HepG2 (cell line): Measurements from ENCODE around the gene DNASE2. TPM values are rescaled to one million over a fixed set of nuclear protein-coding genes. Genes with fewer than 3 reads are reported as not detected.

Experiments used
- CENPX ChIP-seq: sonication (generic); formaldehyde crosslinking; IDR thresholded peaks from 2 replicates; pipeline ENCODE4 v1.9.0; 2021; ENCODE audit warnings: mild to moderate bottlenecking, missing genetic modification reagents, moderate library complexity
- DR1 ChIP-seq: sonication (generic); formaldehyde crosslinking; IDR thresholded peaks from 2 replicates; pipeline ENCODE4 v1.8.0; 2021; ENCODE audit warnings: mild to moderate bottlenecking, missing genetic modification reagents, inconsistent platforms
- FOXK1 ChIP-seq: sonication (generic); formaldehyde crosslinking; IDR thresholded peaks from 2 replicates; pipeline ENCODE4 v1.4.0; 2020; ENCODE audit warnings: low read depth, missing genetic modification reagents, borderline replicate concordance
- HDAC1 ChIP-seq: sonication (generic); formaldehyde crosslinking; IDR thresholded peaks from 2 replicates; pipeline ENCODE4 v1.5.1; 2020; ENCODE audit warnings: mild to moderate bottlenecking, missing genetic modification reagents
- KDM2A ChIP-seq: sonication (generic); formaldehyde crosslinking; IDR thresholded peaks from 2 replicates; pipeline ENCODE4 v1.4.0; 2020; ENCODE audit warnings: low read depth, missing genetic modification reagents, borderline replicate concordance
- TEAD3 ChIP-seq: optimal IDR thresholded peaks from 2 replicates; pipeline ENCODE3; 2016; ENCODE audit warnings: borderline replicate concordance
- ZMYM2 ChIP-seq: sonication (generic); formaldehyde crosslinking; IDR thresholded peaks from 2 replicates; pipeline ENCODE4 v1.8.0; 2022; ENCODE audit warnings: mild to moderate bottlenecking, missing genetic modification reagents
- ZNF24 ChIP-seq: fragments of 450-650 bp; IDR thresholded peaks from 2 replicates; pipeline ENCODE4 v1.6.1; 2017; ENCODE audit warnings: antibody characterized with exemption, mild to moderate bottlenecking
- ZNF251 ChIP-seq: sonication (generic); formaldehyde crosslinking; IDR thresholded peaks from 2 replicates; pipeline ENCODE4 v1.9.0; 2021; ENCODE audit warnings: mild to moderate bottlenecking, missing genetic modification reagents
- ZNF605 ChIP-seq: sonication (generic); formaldehyde crosslinking; IDR thresholded peaks from 2 replicates; pipeline ENCODE4 v1.8.0; 2022; ENCODE audit warnings: mild to moderate bottlenecking, missing genetic modification reagents
- ZNF674 ChIP-seq: sonication (generic); formaldehyde crosslinking; IDR thresholded peaks from 2 replicates; pipeline ENCODE4 v1.5.0; 2020; ENCODE audit warnings: low read depth, mild to moderate bottlenecking, missing genetic modification reagents
- ZNF775 ChIP-seq: sonication (generic); formaldehyde crosslinking; IDR thresholded peaks from 2 replicates; pipeline ENCODE4 v1.4.0; 2020; ENCODE audit warnings: missing genetic modification reagents, mild to moderate bottlenecking, moderate library complexity, borderline replicate concordance
- polyA plus RNA-seq, 8 experiments: library from polyadenylated mRNA; depleted of rRNA in 3 of 8; stranded (reverse) in 7 of 8; unstranded in 1 of 8; fragments of >200 nt; fragmentation: Illumina TruSeq in 4 of 8; extraction: Trizol in 4 of 8; gene quantifications; 2 replicates each; pipeline versions ENCODE4 v1.2.1 to v1.2.3, GENCODE V29; 2011 to 2016; ENCODE audit warnings: low read depth in 4 of 8, missing spikeins in 1 of 8, mixed read lengths in 1 of 8; ENCODE audit not compliant: insufficient read depth in 1 of 8
- total RNA-seq, 5 experiments: library from RNA; depleted of rRNA; stranded (reverse); fragments of >200 nt; fragmentation: Illumina TruSeq; extraction: Trizol; gene quantifications; 2 replicates each; pipeline ENCODE4 v1.2.3, GENCODE V29; 2016; ENCODE audit warnings: low read depth in 1 of 5
- TF ChIP-seq, protein P1 (sequence below): sonication (generic); formaldehyde crosslinking; conservative IDR thresholded peaks from 2 replicates; pipeline ENCODE4 v1.8.0; 2022; ENCODE audit warnings: mild to moderate bottlenecking, moderate library complexity, missing genetic modification reagents
- TF ChIP-seq, protein P2 (sequence below): IDR thresholded peaks from 2 replicates; pipeline ENCODE4 v1.6.1; 2016; ENCODE audit warnings: mild to moderate bottlenecking, missing biosample characterization, missing genetic modification reagents
- TF ChIP-seq, protein P3 (sequence below): sonication (generic); formaldehyde crosslinking; IDR thresholded peaks from 2 replicates; pipeline ENCODE4 v1.5.1; 2020; ENCODE audit warnings: mild to moderate bottlenecking, missing genetic modification reagents, moderate library complexity
- TF ChIP-seq, protein P4 (sequence below): sonication (generic); formaldehyde crosslinking; IDR thresholded peaks from 2 replicates; pipeline ENCODE4 v1.4.0; 2020; ENCODE audit warnings: mild to moderate bottlenecking, missing genetic modification reagents

DNASE2 gene
- total and polyA plus RNA-seq, 2 of the 13 experiments (the other 11 are each of a cell fraction or from before 2014, with no cell fraction given): 7.5 to 16.2 TPM

DNA sequence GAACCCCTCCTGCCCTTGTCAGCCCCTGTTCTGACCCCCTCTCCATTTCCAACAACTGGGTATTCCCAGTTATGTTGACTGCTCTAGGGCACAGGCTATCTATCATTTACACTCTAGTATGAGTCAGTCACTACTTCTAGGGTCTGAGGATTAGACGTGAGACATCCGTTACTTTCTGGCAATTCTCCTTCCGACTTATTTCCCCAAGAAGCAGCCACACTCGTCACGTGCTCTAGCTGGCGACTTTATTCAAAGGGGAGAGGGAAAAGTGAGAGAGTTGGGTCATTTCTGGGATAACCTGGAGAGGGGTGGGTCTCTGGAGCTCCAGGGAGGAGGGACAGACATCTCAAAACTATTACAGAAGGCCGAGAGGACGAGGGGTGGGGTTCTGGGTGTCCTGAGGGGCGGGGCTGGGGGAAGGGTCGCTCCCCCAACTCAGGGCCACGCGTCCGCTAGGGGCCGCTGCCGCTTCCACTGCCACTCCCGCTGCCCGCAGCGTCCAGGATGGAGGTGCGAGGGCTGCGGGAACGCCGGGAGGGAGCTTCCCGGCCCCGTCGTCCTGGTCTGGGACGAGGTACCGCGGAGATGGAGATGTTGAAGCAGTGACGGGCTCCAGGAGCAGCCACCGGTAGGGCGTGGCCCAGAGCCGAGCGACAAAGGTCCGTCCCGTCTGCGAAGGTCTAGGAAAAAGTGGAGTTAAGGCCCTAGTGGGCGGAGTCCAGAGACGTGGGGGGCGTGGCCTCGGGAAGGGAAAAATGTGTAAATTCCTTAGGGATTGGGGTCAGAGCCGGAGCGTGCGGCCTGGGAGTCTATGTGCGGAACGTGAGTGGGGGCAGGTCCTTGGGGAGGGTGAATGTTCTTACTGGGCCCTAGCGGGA lies 55.8 kb downstream of the DNASE2 start (continued):
- TF ChIP-seq HDAC1: peak; percentile 46; the same call in 1 of the 2 replicates
- TF ChIP-seq, protein P1, sequence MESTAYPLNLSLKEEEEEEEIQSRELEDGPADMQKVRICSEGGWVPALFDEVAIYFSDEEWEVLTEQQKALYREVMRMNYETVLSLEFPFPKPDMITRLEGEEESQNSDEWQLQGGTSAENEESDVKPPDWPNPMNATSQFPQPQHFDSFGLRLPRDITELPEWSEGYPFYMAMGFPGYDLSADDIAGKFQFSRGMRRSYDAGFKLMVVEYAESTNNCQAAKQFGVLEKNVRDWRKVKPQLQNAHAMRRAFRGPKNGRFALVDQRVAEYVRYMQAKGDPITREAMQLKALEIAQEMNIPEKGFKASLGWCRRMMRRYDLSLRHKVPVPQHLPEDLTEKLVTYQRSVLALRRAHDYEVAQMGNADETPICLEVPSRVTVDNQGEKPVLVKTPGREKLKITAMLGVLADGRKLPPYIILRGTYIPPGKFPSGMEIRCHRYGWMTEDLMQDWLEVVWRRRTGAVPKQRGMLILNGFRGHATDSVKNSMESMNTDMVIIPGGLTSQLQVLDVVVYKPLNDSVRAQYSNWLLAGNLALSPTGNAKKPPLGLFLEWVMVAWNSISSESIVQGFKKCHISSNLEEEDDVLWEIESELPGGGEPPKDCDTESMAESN (CRISPR knock-in tag): peak; percentile 56; the same call in 1 of the 2 replicates
- peak; percentile 29; the same call in 1 of the 2 replicates for TF ChIP-seq FOXK1 (CRISPR knock-in tag)
- TF ChIP-seq ZNF775: no peak
- TF ChIP-seq, protein P2, sequence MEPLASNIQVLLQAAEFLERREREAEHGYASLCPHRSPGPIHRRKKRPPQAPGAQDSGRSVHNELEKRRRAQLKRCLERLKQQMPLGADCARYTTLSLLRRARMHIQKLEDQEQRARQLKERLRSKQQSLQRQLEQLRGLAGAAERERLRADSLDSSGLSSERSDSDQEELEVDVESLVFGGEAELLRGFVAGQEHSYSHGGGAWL: 0 out of 2 replicates have a peak, but pooled peaks have one; percentile 67
- peak; percentile 73; the same call in 1 of the 2 replicates for TF ChIP-seq KDM2A (CRISPR knock-in tag)
- peak; percentile 28; the same call in 1 of the 2 replicates for TF ChIP-seq ZNF605 (CRISPR knock-in tag)
- TF ChIP-seq CENPX (CRISPR knock-in tag): no peak
- TF ChIP-seq TEAD3 (CRISPR knock-in tag): peak; percentile 33
- no peak for TF ChIP-seq ZNF24
- TF ChIP-seq, protein P3, sequence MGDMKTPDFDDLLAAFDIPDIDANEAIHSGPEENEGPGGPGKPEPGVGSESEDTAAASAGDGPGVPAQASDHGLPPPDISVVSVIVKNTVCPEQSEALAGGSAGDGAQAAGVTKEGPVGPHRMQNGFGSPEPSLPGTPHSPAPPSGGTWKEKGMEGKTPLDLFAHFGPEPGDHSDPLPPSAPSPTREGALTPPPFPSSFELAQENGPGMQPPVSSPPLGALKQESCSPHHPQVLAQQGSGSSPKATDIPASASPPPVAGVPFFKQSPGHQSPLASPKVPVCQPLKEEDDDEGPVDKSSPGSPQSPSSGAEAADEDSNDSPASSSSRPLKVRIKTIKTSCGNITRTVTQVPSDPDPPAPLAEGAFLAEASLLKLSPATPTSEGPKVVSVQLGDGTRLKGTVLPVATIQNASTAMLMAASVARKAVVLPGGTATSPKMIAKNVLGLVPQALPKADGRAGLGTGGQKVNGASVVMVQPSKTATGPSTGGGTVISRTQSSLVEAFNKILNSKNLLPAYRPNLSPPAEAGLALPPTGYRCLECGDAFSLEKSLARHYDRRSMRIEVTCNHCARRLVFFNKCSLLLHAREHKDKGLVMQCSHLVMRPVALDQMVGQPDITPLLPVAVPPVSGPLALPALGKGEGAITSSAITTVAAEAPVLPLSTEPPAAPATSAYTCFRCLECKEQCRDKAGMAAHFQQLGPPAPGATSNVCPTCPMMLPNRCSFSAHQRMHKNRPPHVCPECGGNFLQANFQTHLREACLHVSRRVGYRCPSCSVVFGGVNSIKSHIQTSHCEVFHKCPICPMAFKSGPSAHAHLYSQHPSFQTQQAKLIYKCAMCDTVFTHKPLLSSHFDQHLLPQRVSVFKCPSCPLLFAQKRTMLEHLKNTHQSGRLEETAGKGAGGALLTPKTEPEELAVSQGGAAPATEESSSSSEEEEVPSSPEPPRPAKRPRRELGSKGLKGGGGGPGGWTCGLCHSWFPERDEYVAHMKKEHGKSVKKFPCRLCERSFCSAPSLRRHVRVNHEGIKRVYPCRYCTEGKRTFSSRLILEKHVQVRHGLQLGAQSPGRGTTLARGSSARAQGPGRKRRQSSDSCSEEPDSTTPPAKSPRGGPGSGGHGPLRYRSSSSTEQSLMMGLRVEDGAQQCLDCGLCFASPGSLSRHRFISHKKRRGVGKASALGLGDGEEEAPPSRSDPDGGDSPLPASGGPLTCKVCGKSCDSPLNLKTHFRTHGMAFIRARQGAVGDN (CRISPR knock-in tag): peak; percentile 76
- TF ChIP-seq DR1: no peak
- TF ChIP-seq ZMYM2 (CRISPR knock-in tag): peak; percentile 81
- TF ChIP-seq, protein P4, sequence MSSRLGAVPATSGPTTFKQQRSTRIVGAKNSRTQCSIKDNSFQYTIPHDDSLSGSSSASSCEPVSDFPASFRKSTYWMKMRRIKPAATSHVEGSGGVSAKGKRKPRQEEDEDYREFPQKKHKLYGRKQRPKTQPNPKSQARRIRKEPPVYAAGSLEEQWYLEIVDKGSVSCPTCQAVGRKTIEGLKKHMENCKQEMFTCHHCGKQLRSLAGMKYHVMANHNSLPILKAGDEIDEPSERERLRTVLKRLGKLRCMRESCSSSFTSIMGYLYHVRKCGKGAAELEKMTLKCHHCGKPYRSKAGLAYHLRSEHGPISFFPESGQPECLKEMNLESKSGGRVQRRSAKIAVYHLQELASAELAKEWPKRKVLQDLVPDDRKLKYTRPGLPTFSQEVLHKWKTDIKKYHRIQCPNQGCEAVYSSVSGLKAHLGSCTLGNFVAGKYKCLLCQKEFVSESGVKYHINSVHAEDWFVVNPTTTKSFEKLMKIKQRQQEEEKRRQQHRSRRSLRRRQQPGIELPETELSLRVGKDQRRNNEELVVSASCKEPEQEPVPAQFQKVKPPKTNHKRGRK (CRISPR knock-in tag): no peak
- TF ChIP-seq ZNF251 (CRISPR knock-in tag): no peak
- no peak for TF ChIP-seq ZNF674 (CRISPR knock-in tag)
